ENCODE results near the gene PNP.

DNA sequence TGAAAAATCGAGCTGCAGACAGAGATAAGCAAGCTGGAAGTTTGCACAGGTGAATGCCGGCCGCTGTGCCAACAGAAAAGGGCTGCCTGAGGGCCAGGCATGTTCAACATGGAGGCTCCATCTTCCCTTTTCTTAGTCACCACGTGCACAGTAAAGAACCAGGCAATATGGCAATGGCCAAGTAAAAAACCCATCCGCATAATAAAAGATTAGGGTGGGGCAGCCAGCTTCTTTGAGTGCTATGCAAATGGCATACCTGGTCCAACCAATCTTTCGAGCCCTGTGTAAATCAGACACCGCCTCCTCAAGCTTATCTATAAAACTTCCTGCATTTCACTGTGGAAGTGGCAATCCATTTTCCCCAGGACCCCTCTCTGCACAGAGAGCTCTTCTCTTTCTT lies 16.7 kb downstream of the PNP start:
- TF ChIP-seq CTCF (conservative IDR thresholded peaks at IDR 0.05; ENCODE audit: low read depth, low read length) (no peak), EZH2 (IDR thresholded peaks at IDR 0.05; ENCODE audit: borderline replicate concordance, low read depth, low read length, poor library complexity, severe bottlenecking) (no peak)

Data from A673 (cell line).